ENCODE data around the gene ATPAF1. TPM values are rescaled to one million over a fixed set of nuclear protein-coding genes. Genes with fewer than 3 reads are reported as not detected.

ATPAF1 gene
- total RNA-seq, 1 donor from 2014 or later = 23.6 TPM

GRCh38 chr1:46646844-46647243 is 21.3 kb downstream of the ATPAF1 start:
- intact Hi-C loops (cut with DNase I) = no loop called here
- no peak for TF ChIP-seq CTCF (IDR thresholded peaks at IDR 0.05)
- Histone ChIP-seq H3K4me1 (peaks cover 0 to 4% of the 10 kb centered on the region in 2 donors), H3K9me3 (no peaks in the 10 kb centered on the region), H3K27me3 (no peaks in the 10 kb centered on the region), H3K36me3 (peaks cover 23 to 57% of the 10 kb centered on the region in 2 donors), H3K27ac (no peak overlapping the region), H3K4me3 (no peak overlapping the region)
- no peak for DNase-seq (ENCODE audit: low spot score in 2 of 2)

- TF ChIP-seq CTCF (IDR thresholded peaks at IDR 0.05) = no peak
- Histone ChIP-seq H3K9me3 (no peaks in the 10 kb centered on the region), H3K4me1 (peaks cover 0 to 4% of the 10 kb centered on the region in 2 donors), H3K4me3 (no peak overlapping the region), H3K36me3 (peaks cover 22 to 56% of the 10 kb centered on the region in 2 donors), H3K27ac (no peak overlapping the region), H3K27me3 (no peaks in the 10 kb centered on the region)
- intact Hi-C loops (cut with DNase I) = no loop called here
- no peak for DNase-seq (ENCODE audit: low spot score in 2 of 2)
Observed at GRCh38 chr1:46646331-46646730, 21.8 kb downstream of the ATPAF1 start.

DNA sequence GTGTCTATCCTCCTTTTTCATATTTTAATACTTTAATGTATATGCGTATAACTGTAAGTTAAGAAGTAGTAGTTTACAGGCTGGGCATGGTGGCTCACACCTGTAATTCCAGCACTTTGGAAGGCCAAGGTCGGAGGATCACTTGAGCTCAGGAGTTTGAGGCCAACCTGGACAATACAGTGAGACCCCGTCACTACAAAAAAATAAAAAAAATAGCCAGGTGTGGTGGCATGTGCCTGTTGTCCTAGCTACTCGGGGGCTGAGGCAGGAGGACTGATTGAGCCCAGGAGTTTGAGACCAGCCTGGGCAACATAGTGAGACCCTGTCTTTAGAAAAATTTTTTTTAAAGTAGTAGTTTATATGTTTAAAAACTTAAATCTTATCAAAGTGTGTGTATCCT is 22.3 kb downstream of the ATPAF1 start:
- TF ChIP-seq CTCF (IDR thresholded peaks at IDR 0.05) = no peak
- H3K4me3 ChIP-seq = no peak overlapping the region
- H3K27me3 ChIP-seq = no peaks in the 10 kb centered on the region
- peaks cover 0 to 4% of the 10 kb centered on the region in 2 donors for H3K4me1 ChIP-seq
- H3K36me3 ChIP-seq = peaks cover 22 to 55% of the 10 kb centered on the region in 2 donors
- DNase-seq (ENCODE audit: low spot score in 2 of 2) = no peak
- H3K9me3 ChIP-seq = no peaks in the 10 kb centered on the region
- intact Hi-C loops (cut with DNase I) = no loop called here
- H3K27ac ChIP-seq = no peak overlapping the region

- no peak for DNase-seq (ENCODE audit: low spot score in 2 of 2)
Observed at GRCh38 chr1:46643368-46643775, 24.8 kb downstream of the ATPAF1 start.

DNA sequence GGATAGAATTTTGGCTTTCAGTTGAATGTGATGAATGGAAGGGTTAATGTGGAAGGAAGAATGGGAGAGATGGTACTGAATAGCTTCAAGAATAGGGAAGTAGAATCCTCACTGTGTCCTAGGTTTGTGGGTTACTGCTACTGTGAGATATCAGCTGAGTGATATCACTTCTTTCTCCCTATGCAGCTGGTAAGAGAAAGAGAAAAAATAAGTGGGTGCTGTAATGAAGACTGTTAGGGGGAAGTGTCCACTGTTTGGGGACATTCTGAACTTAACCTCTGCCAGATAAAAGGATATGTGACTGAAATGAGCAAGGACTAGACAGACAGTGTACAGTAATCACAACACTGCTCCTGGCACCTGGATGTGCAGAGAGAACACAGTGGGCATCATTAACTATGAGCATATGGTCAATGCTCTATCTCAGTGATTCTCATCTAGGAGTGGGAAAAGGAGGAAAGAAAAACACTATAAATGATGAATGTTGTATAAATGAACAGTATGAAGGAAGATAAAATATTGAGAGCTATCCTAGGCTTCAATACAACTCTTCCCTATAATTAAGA is 26.0 kb downstream of the ATPAF1 start:
- no peak for TF ChIP-seq CTCF (IDR thresholded peaks at IDR 0.05)
- H3K36me3 ChIP-seq = peaks cover 5 to 19% of the 10 kb centered on the region in 2 donors
- H3K27me3 ChIP-seq = no peaks in the 10 kb centered on the region
- H3K4me1 ChIP-seq = peaks cover 0 to 9% of the 10 kb centered on the region in 2 donors
- intact Hi-C loops (cut with DNase I) = no loop called here
- no peak for DNase-seq (ENCODE audit: low spot score in 2 of 2)
- H3K9me3 ChIP-seq = no peaks in the 10 kb centered on the region
- no peak overlapping the region for H3K27ac ChIP-seq
- no peak overlapping the region for H3K4me3 ChIP-seq

More at GRCh38 chr1:46643368-46643775, 24.8 kb downstream of the ATPAF1 start:
- H3K27ac ChIP-seq = no peak overlapping the region
- peaks cover 7 to 31% of the 10 kb centered on the region in 2 donors for H3K36me3 ChIP-seq
- H3K9me3 ChIP-seq = no peaks in the 10 kb centered on the region
- peaks cover 0 to 4% of the 10 kb centered on the region in 2 donors for H3K4me1 ChIP-seq
- no peaks in the 10 kb centered on the region for H3K27me3 ChIP-seq
- intact Hi-C loops (cut with DNase I) = no loop called here
- H3K4me3 ChIP-seq = no peak overlapping the region
- TF ChIP-seq CTCF (IDR thresholded peaks at IDR 0.05) = no peak
